T-helper 2 cell (primary cell): Measurements from ENCODE around the gene TSHZ1.

Source experiments
- DNase-seq, 5 experiments: peaks; one replicate each; pipeline versions ENCODE4 v3.0.0 to v3.0.0-alpha.2; 2012 to 2022

The TSHZ1 gene

DNA sequence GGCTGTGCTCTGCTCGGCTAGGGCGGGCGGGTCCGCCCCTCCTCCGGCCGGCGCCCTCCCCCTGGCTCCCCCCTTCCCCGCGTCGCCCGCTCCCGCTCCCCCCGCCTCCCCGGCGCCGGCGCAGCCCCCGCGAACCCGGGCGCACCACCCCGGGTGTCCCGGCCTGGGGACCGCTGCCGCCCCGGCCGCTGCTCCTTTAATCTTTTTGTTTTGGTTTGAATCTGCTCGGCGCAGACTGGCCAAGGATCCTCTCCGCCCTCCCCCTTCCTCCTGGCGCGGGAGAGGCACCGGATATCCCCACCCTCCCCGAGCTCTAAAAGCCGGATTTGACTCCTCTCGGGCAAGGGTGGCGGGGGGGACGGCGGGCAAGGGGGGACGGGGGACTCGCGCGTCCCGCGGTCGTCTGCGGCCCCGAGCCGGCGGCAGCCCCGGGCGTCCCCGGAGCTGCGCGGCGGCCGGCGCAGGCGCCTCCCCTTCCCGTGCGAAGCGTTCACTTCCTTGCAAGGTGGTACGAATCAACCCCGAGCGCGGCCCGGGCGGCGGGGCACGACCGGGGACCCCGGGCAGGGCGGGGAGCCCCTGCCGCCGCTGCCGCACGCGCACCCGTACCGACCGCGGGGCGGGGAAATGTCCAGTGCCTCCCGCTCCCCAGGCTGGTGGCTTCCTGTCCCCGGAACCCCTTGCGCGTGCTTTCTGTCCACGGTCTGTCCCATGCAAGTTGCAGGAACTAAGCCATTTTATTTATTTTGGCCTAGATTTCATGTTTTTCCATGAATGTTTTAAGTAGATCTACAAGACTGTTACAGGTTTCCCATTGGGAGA, 1.3 kb upstream of the TSHZ1 start, which contains the start of gene PTGR3:
PTGR3 (minus strand) TSS at position 11 of the 822 bp plus-strand sequence. CDS start 81 bp downstream, outside the sequence.
- DNase-seq = peak; percentile 48 to 94 (median 62)

DNA sequence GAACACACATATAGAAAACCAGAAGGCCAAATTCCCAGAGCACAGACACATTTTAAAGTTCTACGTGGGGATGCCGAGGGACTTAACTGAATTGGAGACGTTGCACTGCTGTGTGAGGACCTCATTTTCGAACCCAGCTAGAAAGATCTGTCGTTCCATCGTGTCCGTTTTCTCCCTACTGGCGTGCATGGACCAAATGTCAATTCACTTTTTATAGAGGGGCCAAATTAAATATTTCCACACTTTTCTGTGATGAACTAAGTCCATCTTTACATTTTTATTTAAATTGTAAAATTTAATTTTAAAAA, 692 bp upstream of the TSHZ1 start:
- no peak for DNase-seq

DNA sequence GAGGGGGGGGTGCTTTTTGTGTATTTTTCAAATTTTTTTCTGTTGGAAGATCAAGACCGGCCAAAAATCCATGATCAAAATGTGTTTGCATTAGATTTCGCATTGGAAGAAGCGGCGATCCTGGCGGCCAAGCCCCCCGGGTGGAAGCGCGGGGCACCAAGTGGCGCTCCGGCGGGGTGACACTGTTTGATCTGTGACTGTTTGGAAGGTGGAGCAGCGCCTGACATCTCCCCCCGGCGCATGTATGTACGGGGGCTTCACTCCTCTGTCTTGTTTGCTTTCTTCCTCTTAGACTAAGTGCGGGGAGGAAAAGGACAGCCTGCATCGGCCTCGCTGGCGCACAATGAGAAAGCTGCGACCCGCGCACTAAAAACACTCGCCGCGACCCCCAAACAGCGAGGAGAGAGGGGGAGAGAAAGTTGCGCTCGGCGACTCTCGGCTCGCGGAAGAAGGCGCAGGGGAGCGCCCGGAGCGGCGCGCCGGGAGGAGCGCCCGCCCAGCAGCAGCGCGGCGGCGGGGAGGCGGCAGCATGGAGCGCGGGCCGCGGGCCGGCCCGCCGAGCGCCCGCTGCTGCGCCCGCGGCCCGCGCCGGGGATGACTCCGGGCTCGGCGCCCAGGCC, 515 bp downstream of the TSHZ1 start:
- peak in 2 of 5 experiments; percentile 30 to 53 for DNase-seq

DNA sequence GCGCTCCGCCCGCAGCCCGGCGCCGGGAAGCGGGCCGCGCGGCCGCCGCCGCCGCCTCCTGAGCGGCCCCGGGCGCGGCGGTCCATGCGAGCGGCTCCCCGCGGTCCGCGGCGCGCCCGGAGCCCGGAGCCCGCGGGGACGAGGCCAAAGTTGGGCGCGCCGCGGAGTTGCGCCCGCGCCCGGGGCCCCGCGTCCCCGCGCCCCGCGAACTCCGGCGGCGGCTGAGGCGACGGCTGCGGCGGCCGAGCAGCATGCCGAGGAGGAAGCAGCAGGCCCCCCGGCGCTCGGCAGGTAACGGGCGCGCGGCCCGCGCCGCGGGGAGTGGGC, 992 bp downstream of the TSHZ1 start:
- peak in 1 of 5 experiments; percentile 41 for DNase-seq

DNA sequence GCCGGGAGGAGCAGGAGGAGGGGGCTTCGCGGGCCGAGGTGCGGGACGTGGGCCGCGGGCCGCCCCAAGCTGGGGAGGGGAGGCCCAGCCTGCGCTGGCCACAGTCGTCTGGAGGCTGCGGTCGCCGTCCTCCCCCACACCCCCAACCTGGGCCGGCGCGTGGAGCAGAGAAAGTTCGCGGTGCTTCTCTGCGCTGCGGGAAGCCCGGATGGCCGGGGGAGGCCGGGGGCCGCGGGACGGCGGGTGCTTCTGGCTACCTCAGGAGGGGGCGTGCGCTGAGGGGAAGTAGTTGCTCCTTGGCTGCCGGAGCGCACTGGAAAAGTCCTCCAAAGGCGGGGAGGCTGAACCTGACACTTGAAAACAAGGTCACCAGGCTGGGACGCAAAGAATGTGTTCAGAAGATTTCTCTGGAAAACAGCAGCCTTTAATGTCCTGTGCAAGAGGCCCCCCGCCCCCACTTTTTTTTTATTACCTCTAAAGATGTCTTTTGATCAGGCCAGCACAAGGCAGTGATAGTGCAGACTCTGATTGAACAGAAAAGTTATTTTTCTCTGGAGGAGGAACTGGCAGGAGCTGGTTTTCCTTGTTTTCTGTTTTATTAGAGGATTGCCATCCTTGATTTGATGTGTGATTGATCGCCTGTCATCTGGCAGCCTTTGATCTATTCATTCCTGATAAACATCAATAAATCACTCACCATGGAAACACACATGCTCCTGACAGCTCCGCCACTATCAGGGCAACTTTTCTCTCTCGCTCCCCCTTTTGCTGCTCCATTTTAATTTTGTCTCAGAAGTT, 1.6 kb downstream of the TSHZ1 start:
- peak in 2 of 5 experiments; percentile 22 to 45 for DNase-seq

DNA sequence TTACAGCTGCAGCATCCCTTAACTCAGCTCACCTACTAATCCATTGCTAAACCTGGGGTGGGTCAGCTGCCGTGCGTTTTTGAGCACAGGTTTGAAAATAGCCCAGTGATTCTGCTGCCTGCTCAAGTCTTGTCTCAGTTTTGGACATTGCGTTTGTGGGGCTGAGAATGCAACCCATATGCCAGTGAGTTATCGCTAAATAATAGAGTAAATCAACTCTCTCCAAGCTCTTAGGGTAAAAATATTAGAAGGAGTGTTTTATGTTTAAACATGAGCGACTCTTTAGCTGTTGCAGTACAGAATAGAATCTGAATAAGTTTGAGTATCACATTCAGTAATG, 2.1 kb downstream of the TSHZ1 start:
- DNase-seq = no peak

- no peak for DNase-seq
These were observed 3.2 kb downstream of the TSHZ1 start for GRCh38 chr18:75213611-75214331.

- DNase-seq = no peak
These were observed 3.7 kb downstream of the TSHZ1 start for GRCh38 chr18:75214332-75214690.

- no peak for DNase-seq
These were observed 4.3 kb downstream of the TSHZ1 start for GRCh38 chr18:75214766-75215510.

GRCh38 chr18:75215663-75216062, 5.1 kb downstream of the TSHZ1 start:
- no peak for DNase-seq

- peak in 2 of 5 experiments; percentile 66 to 81 for DNase-seq
These were observed 5.8 kb downstream of the TSHZ1 start for GRCh38 chr18:75216212-75216910.

DNA sequence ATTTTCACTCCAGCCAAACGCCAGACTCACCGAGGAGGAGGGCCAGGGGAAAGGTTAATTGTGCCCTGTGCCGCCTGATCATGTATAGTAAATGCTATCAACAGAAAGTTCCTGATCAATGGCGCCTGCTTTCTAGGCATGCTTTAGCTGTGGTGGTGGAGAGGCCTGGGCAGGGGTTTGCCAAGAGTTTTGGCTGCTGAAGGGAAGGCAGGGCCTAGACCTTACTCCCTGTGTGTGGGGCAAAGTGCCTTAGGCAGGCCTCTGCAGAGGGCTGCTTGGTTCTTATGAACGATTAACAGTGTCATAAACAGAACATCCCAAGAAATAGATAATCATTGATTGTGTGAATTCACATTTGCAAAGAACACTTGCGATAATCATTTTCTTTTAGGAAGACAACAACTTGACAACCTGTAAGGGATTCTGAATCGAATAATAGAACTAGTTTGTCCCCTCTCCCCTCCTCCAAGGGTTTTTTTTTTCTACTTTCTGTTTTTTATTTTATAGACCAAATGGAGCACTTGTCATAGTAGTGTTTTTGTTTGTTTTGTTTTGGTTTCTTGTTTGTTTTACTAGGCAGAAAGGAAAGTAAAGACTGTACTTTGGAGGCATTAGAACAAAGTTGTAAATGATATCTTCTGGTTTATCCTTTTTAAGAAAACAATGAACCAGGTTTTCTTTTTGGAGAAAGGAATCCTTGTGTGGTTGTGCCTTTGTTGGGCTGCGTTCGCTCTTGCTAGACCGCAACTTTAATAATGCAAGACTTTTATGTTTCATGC, 6.5 kb downstream of the TSHZ1 start:
- no peak for DNase-seq

- DNase-seq = no peak
These were observed 7.7 kb downstream of the TSHZ1 start for GRCh38 chr18:75218065-75218923.

GRCh38 chr18:75219745-75220375, 9.3 kb downstream of the TSHZ1 start:
- DNase-seq = no peak

DNA sequence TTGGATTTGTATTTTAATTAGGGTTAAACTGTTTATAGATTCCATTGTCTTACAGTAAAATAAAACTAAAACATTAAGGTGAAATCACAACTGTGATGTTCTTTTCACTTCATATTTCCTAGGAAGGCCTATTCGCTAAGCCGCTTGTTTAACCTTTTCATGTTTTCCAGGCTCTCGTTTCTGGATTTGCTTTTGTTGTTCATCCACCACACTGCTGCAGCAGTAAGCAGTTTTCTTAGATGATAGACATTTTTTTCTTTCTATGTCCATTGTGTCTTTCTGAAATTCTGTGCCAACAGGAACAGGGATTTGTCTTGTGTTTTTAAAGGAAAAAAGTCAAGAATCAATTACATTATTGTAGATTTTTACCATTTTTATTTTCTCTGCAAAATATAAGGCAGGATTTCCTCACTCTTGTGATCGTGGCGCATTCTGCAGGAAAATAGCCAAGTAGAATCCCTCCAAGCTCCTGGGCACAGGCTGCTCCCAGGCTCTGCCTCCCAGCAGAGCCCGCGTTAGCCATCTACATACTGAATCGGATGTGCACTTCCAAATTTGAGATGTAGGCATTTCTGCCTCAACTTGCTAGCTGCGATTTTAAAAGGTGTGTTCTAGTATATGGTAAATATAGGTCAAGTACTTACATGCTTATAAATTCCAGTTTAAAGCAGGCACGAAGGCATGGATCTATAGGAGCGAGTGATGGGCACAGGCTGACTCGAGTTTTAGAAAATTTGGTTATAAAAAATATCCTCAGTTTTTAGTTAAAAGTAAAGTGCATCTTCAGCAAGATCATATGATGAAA, 10.2 kb downstream of the TSHZ1 start:
- no peak for DNase-seq

DNA sequence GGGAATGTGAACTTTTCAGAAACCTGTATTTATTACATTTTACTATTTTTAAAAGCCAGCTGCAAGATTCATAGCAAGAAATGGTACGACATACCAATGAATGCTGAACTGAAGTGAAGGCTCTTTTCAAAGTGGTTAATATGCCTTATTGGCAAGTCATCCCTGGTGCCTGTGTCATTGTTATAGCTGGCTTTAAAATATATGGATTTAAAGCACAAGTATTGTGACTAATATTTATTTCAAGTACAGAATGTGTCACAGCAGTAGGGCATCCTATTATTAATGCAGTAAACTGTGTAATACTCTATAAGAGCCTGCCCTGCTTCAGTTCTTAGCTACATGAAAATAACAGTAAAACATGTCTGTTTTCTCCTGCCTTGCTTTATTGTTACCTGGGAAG, 10.8 kb downstream of the TSHZ1 start:
- no peak for DNase-seq

GRCh38 chr18:75221897-75222296, 11.3 kb downstream of the TSHZ1 start:
- no peak for DNase-seq

- no peak for DNase-seq
These were observed 11.8 kb downstream of the TSHZ1 start for GRCh38 chr18:75222407-75222806.
